Stimulated activated CD8-positive, alpha-beta memory T cell treated with anti-CD3 and anti-CD28 coated beads, Interleukin-7, amount 100 ng/mL, for 24 hours (primary cell): ENCODE data around the gene NR1D2.
"Not testable (repeated sequence)": the region's sequence is repeated elsewhere in the genome, so short reads cannot be mapped to it uniquely, and the experiment has no call there.

Experiments used
- DNase-seq: peaks from one replicate; pipeline ENCODE4 v3.0.0-alpha.2; 2020; ENCODE audit warnings: low read depth

Gene NR1D2

GRCh38 chr3:23944861-23945662 lies at the start of gene NR1D2:
Gene NR1D2, plus strand, starts transcription at chr3:23945286. Its CDS starts 293 bp downstream, at chr3:23945579.
- DNase-seq: peak; percentile 41

GRCh38 chr3:23900744-23901143 lies 44.3 kb upstream of the NR1D2 start:
- DNase-seq: no peak

GRCh38 chr3:23904545-23904944 lies 40.5 kb upstream of the NR1D2 start:
- no peak for DNase-seq

- DNase-seq: no peak
Observed at GRCh38 chr3:23909341-23909740, 35.7 kb upstream of the NR1D2 start.

GRCh38 chr3:23911397-23911796 lies 33.7 kb upstream of the NR1D2 start:
- DNase-seq: no peak

GRCh38 chr3:23912335-23912734 lies 32.8 kb upstream of the NR1D2 start:
- DNase-seq: not testable (repeated sequence)

GRCh38 chr3:23913182-23913581 lies 31.9 kb upstream of the NR1D2 start:
- DNase-seq: no peak

GRCh38 chr3:23913873-23914743 lies 31.0 kb upstream of the NR1D2 start:
- DNase-seq: no peak

GRCh38 chr3:23915537-23916108 lies 29.5 kb upstream of the NR1D2 start:
- no peak for DNase-seq

GRCh38 chr3:23916152-23916885 lies 28.8 kb upstream of the NR1D2 start:
- DNase-seq: no peak

- DNase-seq: peak; percentile 88
Observed at GRCh38 chr3:23916886-23917678, 28.0 kb upstream of the NR1D2 start, which contains the start of the genes NKIRAS1 and RPL15. Gene NKIRAS1, minus strand, starts transcription at chr3:23916990. Its CDS starts 6,086 bp downstream, at chr3:23910904. Gene RPL15, plus strand, starts transcription at chr3:23917132. Its CDS starts 728 bp downstream, at chr3:23917860.

GRCh38 chr3:23917679-23918303 lies 27.3 kb upstream of the NR1D2 start:
- DNase-seq: not testable (repeated sequence)

GRCh38 chr3:23918331-23918730 lies 26.8 kb upstream of the NR1D2 start:
- not testable (repeated sequence) for DNase-seq

- no peak for DNase-seq
Observed at GRCh38 chr3:23919628-23920027, 25.5 kb upstream of the NR1D2 start.

GRCh38 chr3:23920151-23920655 lies 24.9 kb upstream of the NR1D2 start:
- no peak for DNase-seq

- no peak for DNase-seq
Observed at GRCh38 chr3:23921052-23921511, 24.0 kb upstream of the NR1D2 start.

GRCh38 chr3:23923786-23924185 lies 21.3 kb upstream of the NR1D2 start:
- DNase-seq: no peak

GRCh38 chr3:23926246-23926645 lies 18.8 kb upstream of the NR1D2 start:
- DNase-seq: no peak

GRCh38 chr3:23926736-23927135 lies 18.4 kb upstream of the NR1D2 start:
- no peak for DNase-seq

- no peak for DNase-seq
Observed at GRCh38 chr3:23928524-23928923, 16.6 kb upstream of the NR1D2 start.
